Trophoblast cell (in vitro differentiated cells and primary cell): ENCODE data around the gene UBAC2.

Experiments
- DNase-seq, 2 donors: peaks; one replicate each; pipeline ENCODE4 v3.0.0-alpha.2; 2016
- H2AFZ ChIP-seq: 2 replicates; pipeline ENCODE4 v1.6.1; 2013; ENCODE audit warnings: low read length, moderate library complexity, mild to moderate bottlenecking; ENCODE audit not compliant: insufficient read depth, poor library complexity
- H2AK5ac ChIP-seq: 2 replicates; pipeline ENCODE4 v1.6.1; 2013; ENCODE audit warnings: mild to moderate bottlenecking, low read length
- H2BK120ac ChIP-seq: 2 replicates; pipeline ENCODE4 v1.6.1; 2013; ENCODE audit warnings: low read length, mild to moderate bottlenecking, moderate library complexity; ENCODE audit not compliant: insufficient read depth, poor library complexity
- H2BK12ac ChIP-seq: 2 replicates; pipeline ENCODE4 v1.6.1; 2013; ENCODE audit warnings: mild to moderate bottlenecking, low read length, moderate library complexity
- H2BK5ac ChIP-seq: 2 replicates; pipeline ENCODE4 v1.6.1; 2013; ENCODE audit warnings: low read length, low read depth, moderate library complexity, mild to moderate bottlenecking; ENCODE audit not compliant: poor library complexity
- H3K14ac ChIP-seq: 2 replicates; pipeline ENCODE4 v1.6.1; 2013; ENCODE audit warnings: mild to moderate bottlenecking, low read length
- H3K18ac ChIP-seq: 2 replicates; pipeline ENCODE4 v1.6.1; 2013; ENCODE audit warnings: mild to moderate bottlenecking, low read length
- H3K23ac ChIP-seq: 2 replicates; pipeline ENCODE4 v1.6.1; 2013; ENCODE audit warnings: low read length
- H3K27ac ChIP-seq: 2 replicates; pipeline ENCODE4 v1.5.1; 2013; ENCODE audit warnings: low read depth, mild to moderate bottlenecking, inconsistent platforms, low read length, moderate library complexity
- H3K27me3 ChIP-seq: 2 replicates; pipeline ENCODE4 v1.6.1; 2013; ENCODE audit warnings: inconsistent platforms, mild to moderate bottlenecking, low read length, moderate library complexity; ENCODE audit not compliant: insufficient read depth
- H3K36me3 ChIP-seq, 2 experiments: 1 replicate in 1 of 2; 2 replicates in 1 of 2; pipeline ENCODE4 v1.6.1; 2013; ENCODE audit warnings: low read length in 2 of 2, mild to moderate bottlenecking in 2 of 2, moderate library complexity in 1 of 2; ENCODE audit not compliant: insufficient read depth in 2 of 2, control insufficient read depth in 1 of 2
- H3K4ac ChIP-seq: 2 replicates; pipeline ENCODE4 v1.6.1; 2013; ENCODE audit warnings: low read depth, mild to moderate bottlenecking, low read length, moderate library complexity
- H3K4me1 ChIP-seq, 2 experiments: 1 replicate in 1 of 2; 2 replicates in 1 of 2; pipeline ENCODE4 v1.6.1; 2013; ENCODE audit warnings: low read length in 2 of 2, mild to moderate bottlenecking in 2 of 2, moderate library complexity in 1 of 2; ENCODE audit not compliant: insufficient read depth in 2 of 2, control insufficient read depth in 1 of 2
- H3K4me2 ChIP-seq: 2 replicates; pipeline ENCODE4 v1.6.1; 2013; ENCODE audit warnings: inconsistent platforms, mild to moderate bottlenecking, low read length, moderate library complexity
- H3K4me3 ChIP-seq: 2 replicates; pipeline ENCODE4 v1.5.1; 2013; ENCODE audit warnings: mild to moderate bottlenecking, low read depth, low read length, inconsistent platforms
- H3K79me1 ChIP-seq: one replicate; pipeline ENCODE4 v1.6.1; 2013; ENCODE audit warnings: low read length
- H3K79me2 ChIP-seq: 2 replicates; pipeline ENCODE4 v1.6.1; 2013; ENCODE audit warnings: low read length, mild to moderate bottlenecking; ENCODE audit not compliant: control insufficient read depth, insufficient read depth, poor library complexity
- H3K9ac ChIP-seq: 2 replicates; pipeline ENCODE4 v1.6.1; 2013; ENCODE audit warnings: mild to moderate bottlenecking, low read length
- H3K9me3 ChIP-seq: 2 replicates; pipeline ENCODE4 v1.6.1; 2013; ENCODE audit warnings: low read depth, mild to moderate bottlenecking, control low read depth, inconsistent platforms, low read length; ENCODE audit not compliant: insufficient read depth
- H4K12ac ChIP-seq: 2 replicates; pipeline ENCODE4 v1.6.1; 2013; ENCODE audit warnings: low read depth, mild to moderate bottlenecking, low read length, moderate library complexity
- H4K8ac ChIP-seq: 2 replicates; pipeline ENCODE4 v1.6.1; 2013; ENCODE audit warnings: low read depth, mild to moderate bottlenecking, low read length, moderate library complexity
- H4K91ac ChIP-seq: one replicate; pipeline ENCODE4 v1.6.1; 2013; ENCODE audit warnings: low read depth, mild to moderate bottlenecking, low read length, moderate library complexity
- WGBS: extraction: QIAGEN DNeasy Blood & Tissue Kit; methylation state at CpG from one replicate; pipeline ENCODE4 v1.1.7; 2013; ENCODE audit warnings: missing lambda C conversion rate; ENCODE audit not compliant: insufficient read length, insufficient coverage; ENCODE audit errors: extremely low coverage; 5-methylcytosine and 5-hydroxymethylcytosine counted together

The UBAC2 gene

GRCh38 chr13:99377641-99378040, 177.0 kb downstream of the UBAC2 start:
- Histone ChIP-seq H3K23ac (no peak overlapping the region), H3K9ac (no peak overlapping the region), H3K79me2 (no peaks in the 10 kb centered on the region), H3K27ac (no peak overlapping the region), H2BK12ac (no peak overlapping the region), H3K36me3 (peaks cover 8 to 17% of the 10 kb centered on the region in 2 experiments), H2BK120ac (no peak overlapping the region), H2BK5ac (no peak overlapping the region), H2AFZ (no peak overlapping the region), H3K4ac (no peak overlapping the region), H3K4me3 (no peak overlapping the region), H3K9me3 (no peaks in the 10 kb centered on the region), H4K12ac (no peak overlapping the region), H4K8ac (no peak overlapping the region), H4K91ac (no peak overlapping the region), H2AK5ac (no peak overlapping the region), H3K4me2 (no peak overlapping the region), H3K14ac (no peak overlapping the region), H3K4me1 (no peaks in the 10 kb centered on the region), H3K18ac (no peak overlapping the region), H3K27me3 (no peaks in the 10 kb centered on the region), H3K79me1 (no peaks in the 10 kb centered on the region)
- WGBS = no CpG with 5 or more reads among the region's 8 CpGs
- DNase-seq = no peak

GRCh38 chr13:99378985-99379733, 178.5 kb downstream of the UBAC2 start:
- Histone ChIP-seq H4K12ac (no peak overlapping the region), H3K4ac (no peak overlapping the region), H4K91ac (no peak overlapping the region), H3K23ac (no peak overlapping the region), H3K79me2 (no peaks in the 10 kb centered on the region), H3K14ac (no peak overlapping the region), H3K4me2 (no peak overlapping the region), H3K27ac (no peak overlapping the region), H2AFZ (no peak overlapping the region), H3K4me3 (no peak overlapping the region), H3K36me3 (peaks cover 8 to 17% of the 10 kb centered on the region in 2 experiments), H2BK12ac (no peak overlapping the region), H2BK5ac (no peak overlapping the region), H3K27me3 (no peaks in the 10 kb centered on the region), H3K79me1 (no peaks in the 10 kb centered on the region), H2BK120ac (no peak overlapping the region), H3K9ac (no peak overlapping the region), H3K9me3 (no peaks in the 10 kb centered on the region), H4K8ac (no peak overlapping the region), H3K18ac (no peak overlapping the region), H2AK5ac (no peak overlapping the region), H3K4me1 (no peaks in the 10 kb centered on the region)
- DNase-seq = no peak
- no CpG with 5 or more reads among the region's 3 CpGs for WGBS

GRCh38 chr13:99379856-99380801, 179.5 kb downstream of the UBAC2 start:
- Histone ChIP-seq H4K91ac (no peak overlapping the region), H2AK5ac (no peak overlapping the region), H3K4me3 (no peak overlapping the region), H2BK12ac (no peak overlapping the region), H2BK5ac (no peak overlapping the region), H3K4ac (no peak overlapping the region), H3K79me2 (no peaks in the 10 kb centered on the region), H3K23ac (no peak overlapping the region), H2AFZ (no peak overlapping the region), H3K14ac (no peak overlapping the region), H2BK120ac (no peak overlapping the region), H3K27ac (no peak overlapping the region), H3K4me2 (no peak overlapping the region), H3K27me3 (no peaks in the 10 kb centered on the region), H4K12ac (no peak overlapping the region), H3K79me1 (no peaks in the 10 kb centered on the region), H4K8ac (no peak overlapping the region), H3K18ac (no peak overlapping the region), H3K9ac (no peak overlapping the region), H3K36me3 (peaks cover 10 to 18% of the 10 kb centered on the region in 2 experiments), H3K4me1 (no peaks in the 10 kb centered on the region), H3K9me3 (no peaks in the 10 kb centered on the region)
- no CpG with 5 or more reads among the region's 16 CpGs for WGBS
- no peak for DNase-seq

GRCh38 chr13:99380921-99381645, 180.4 kb downstream of the UBAC2 start:
- no peak overlapping the region for H2AK5ac ChIP-seq
- H3K79me1 ChIP-seq = no peaks in the 10 kb centered on the region
- no peak overlapping the region for H3K9ac ChIP-seq
- H2BK12ac ChIP-seq = no peak overlapping the region
- H3K4me2 ChIP-seq = no peak overlapping the region
- peaks cover 15 to 23% of the 10 kb centered on the region in 2 experiments for H3K36me3 ChIP-seq
- no peak overlapping the region for H3K18ac ChIP-seq
- no peak overlapping the region for H4K8ac ChIP-seq
- DNase-seq = no peak
- no peak overlapping the region for H3K23ac ChIP-seq
- H2BK120ac ChIP-seq = no peak overlapping the region
- no peaks in the 10 kb centered on the region for H3K27me3 ChIP-seq
- no peak overlapping the region for H2BK5ac ChIP-seq
- no peak overlapping the region for H3K27ac ChIP-seq
- H4K12ac ChIP-seq = no peak overlapping the region
- H2AFZ ChIP-seq = no peak overlapping the region
- no peaks in the 10 kb centered on the region for H3K4me1 ChIP-seq
- no peak overlapping the region for H3K4me3 ChIP-seq
- WGBS = no CpG with 5 or more reads among the region's 15 CpGs
- no peak overlapping the region for H3K4ac ChIP-seq
- H3K9me3 ChIP-seq = no peaks in the 10 kb centered on the region
- no peaks in the 10 kb centered on the region for H3K79me2 ChIP-seq
- no peak overlapping the region for H3K14ac ChIP-seq
- no peak overlapping the region for H4K91ac ChIP-seq
